ENCODE measurements around the gene YWHAH.

GRCh38 chr22:31991102-31991839 is 46.9 kb downstream of the YWHAH start:
- no peak for TF ChIP-seq EZH2 (IDR thresholded peaks at IDR 0.05; ENCODE audit: borderline replicate concordance, insufficient read depth, low read depth, low read length, poor library complexity, severe bottlenecking)
- no peak for TF ChIP-seq CTCF (IDR thresholded peaks at IDR 0.05)
